GM23338 (cell line): ENCODE results near the gene ANKRD62. TPM values are rescaled to one million over a fixed set of nuclear protein-coding genes. Genes with fewer than 3 reads are reported as not detected.

Experiments
- ATAC-seq: fragments of 200-7000 bp; cut with Tn5 transposase; 3 replicates; pipeline ENCODE4 v1.9.1; 2020
- DNase-seq: peaks from one replicate; pipeline ENCODE4 v3.0.0-alpha.2; 2015; ENCODE audit warnings: low spot score
- H2AFZ ChIP-seq: fragments of 200-600 bp; sonication (generic); 2 replicates; pipeline ENCODE4 v1.8.0; 2016; ENCODE audit warnings: antibody characterized with exemption, mild to moderate bottlenecking, moderate library complexity
- H3F3A ChIP-seq: fragments of 200-600 bp; sonication (generic); replicated peaks from 2 replicates; pipeline ENCODE4 v1.8.0; 2017; ENCODE audit warnings: antibody characterized with exemption, mixed run types, low read depth
- H3K27ac ChIP-seq: fragments of 200-600 bp; sonication (generic); 2 replicates; pipeline ENCODE4 v1.6.1; 2016; ENCODE audit warnings: low read depth
- H3K27me3 ChIP-seq: fragments of 200-600 bp; sonication (generic); 2 replicates; pipeline ENCODE4 v1.8.0; 2016; ENCODE audit warnings: mild to moderate bottlenecking, mixed run types, moderate library complexity; ENCODE audit not compliant: insufficient read depth
- H3K36me3 ChIP-seq: fragments of 200-600 bp; sonication (generic); 2 replicates; pipeline ENCODE4 v1.8.0; 2016; ENCODE audit warnings: mild to moderate bottlenecking; ENCODE audit not compliant: insufficient read depth
- H3K4me1 ChIP-seq: fragments of 200-600 bp; sonication (generic); 2 replicates; pipeline ENCODE4 v1.8.0; 2016; ENCODE audit warnings: mild to moderate bottlenecking, moderate library complexity; ENCODE audit not compliant: insufficient read depth
- H3K4me2 ChIP-seq: fragments of 200-600 bp; sonication (generic); 2 replicates; pipeline ENCODE4 v1.7.1; 2017; ENCODE audit warnings: mixed run types
- H3K4me3 ChIP-seq: fragments of 200-600 bp; sonication (generic); 2 replicates; pipeline ENCODE4 v1.6.1; 2016; ENCODE audit warnings: mixed run types
- H3K79me2 ChIP-seq: fragments of 200-600 bp; sonication (generic); replicated peaks from 2 replicates; pipeline ENCODE4 v1.8.0; 2017; ENCODE audit warnings: mild to moderate bottlenecking; ENCODE audit not compliant: insufficient read depth
- H3K9me2 ChIP-seq: fragments of 200-600 bp; sonication (generic); 2 replicates; pipeline ENCODE4 v1.8.0; 2017; ENCODE audit not compliant: insufficient read depth
- H4K20me1 ChIP-seq: fragments of 200-600 bp; sonication (generic); replicated peaks from 2 replicates; pipeline ENCODE4 v1.8.0; 2017; ENCODE audit warnings: mild to moderate bottlenecking; ENCODE audit not compliant: insufficient read depth
- H3K27ac Mint-ChIP-seq: 2 replicates; pipeline ENCODE4 v1.8.0; 2020; ENCODE audit warnings: inconsistent platforms, mild to moderate bottlenecking, moderate library complexity, mixed read lengths
- H3K27me3 Mint-ChIP-seq: 3 replicates; pipeline ENCODE4 v1.8.0; 2022; ENCODE audit warnings: low read depth, mild to moderate bottlenecking, moderate library complexity, mixed read lengths, inconsistent platforms; ENCODE audit not compliant: insufficient read depth, poor library complexity
- H3K36me3 Mint-ChIP-seq: 3 replicates; pipeline ENCODE4 v1.8.0; 2021; ENCODE audit warnings: low read depth, mild to moderate bottlenecking, inconsistent platforms, moderate library complexity, mixed read lengths
- H3K4me1 Mint-ChIP-seq: 3 replicates; pipeline ENCODE4 v1.8.0; 2020; ENCODE audit warnings: mild to moderate bottlenecking, inconsistent platforms, mixed read lengths
- H3K4me3 Mint-ChIP-seq: 3 replicates; pipeline ENCODE4 v1.8.0; 2021; ENCODE audit warnings: moderate library complexity, mild to moderate bottlenecking, inconsistent platforms, mixed read lengths
- H3K9me3 Mint-ChIP-seq: 3 replicates; pipeline ENCODE4 v1.8.0; 2020; ENCODE audit warnings: moderate library complexity, mild to moderate bottlenecking, inconsistent platforms, mixed read lengths
- CREB1 ChIP-seq: fragments of 250-450 bp; sonication (Bioruptor Pico); IDR thresholded peaks from 2 replicates; pipeline ENCODE4 v1.5.0; 2020; ENCODE audit warnings: low read depth, mild to moderate bottlenecking, moderate library complexity
- CTCF ChIP-seq, 2 experiments: fragments of 200-600 bp in 1 of 2; sonication (generic) in 1 of 2; conservative IDR thresholded peaks; 2 replicates each; pipeline versions ENCODE4 v1.5.1 to v1.6.1; 2016 to 2017; ENCODE audit warnings: antibody characterized with exemption in 2 of 2, low read depth in 2 of 2, mild to moderate bottlenecking in 2 of 2, moderate library complexity in 1 of 2
- ETS1 ChIP-seq: IDR thresholded peaks from 2 replicates; pipeline ENCODE4 v1.6.1; 2016; ENCODE audit warnings: antibody characterized with exemption
- EZH2 ChIP-seq: fragments of 200-600 bp; sonication (generic); IDR thresholded peaks from one replicate; pipeline ENCODE4 v1.8.0; 2017; ENCODE audit warnings: antibody characterized with exemption, mild to moderate bottlenecking, low read depth; ENCODE audit not compliant: unreplicated experiment
- EZH2phosphoT487 ChIP-seq: fragments of 200-600 bp; sonication (generic); IDR thresholded peaks from one replicate; pipeline ENCODE4 v1.8.1; 2018; ENCODE audit warnings: antibody characterized with exemption; ENCODE audit not compliant: unreplicated experiment
- JUNB ChIP-seq: IDR thresholded peaks from one replicate; pipeline ENCODE4 v1.6.1; 2016; ENCODE audit warnings: antibody characterized with exemption; ENCODE audit not compliant: unreplicated experiment
- NANOG ChIP-seq: IDR thresholded peaks from 2 replicates; pipeline ENCODE4 v1.6.1; 2016; ENCODE audit warnings: antibody characterized with exemption, borderline replicate concordance
- POLR2AphosphoS5 ChIP-seq: IDR thresholded peaks from 2 replicates; pipeline ENCODE4 v1.6.1; 2016; ENCODE audit warnings: antibody characterized with exemption, low read depth
- REST ChIP-seq: IDR thresholded peaks from one replicate; pipeline ENCODE4 v1.6.1; 2018; ENCODE audit warnings: antibody characterized with exemption; ENCODE audit not compliant: unreplicated experiment
- STAT1 ChIP-seq: IDR thresholded peaks from one replicate; pipeline ENCODE4 v1.6.1; 2016; ENCODE audit warnings: antibody characterized with exemption; ENCODE audit not compliant: unreplicated experiment
- ZNF114 ChIP-seq: fragments of 250-450 bp; sonication (Bioruptor Pico); IDR thresholded peaks from 2 replicates; pipeline ENCODE4 v1.5.0; 2020; ENCODE audit warnings: mild to moderate bottlenecking, moderate library complexity
- ZNF331 ChIP-seq: fragments of 250-450 bp; sonication (Bioruptor Pico); IDR thresholded peaks from 2 replicates; pipeline ENCODE4 v1.5.0; 2020; ENCODE audit warnings: low read depth, mild to moderate bottlenecking, moderate library complexity
- ZNF462 ChIP-seq: fragments of 250-450 bp; sonication (Bioruptor Pico); IDR thresholded peaks from 2 replicates; pipeline ENCODE4 v1.5.0; 2020; ENCODE audit warnings: mild to moderate bottlenecking, moderate library complexity
- polyA plus RNA-seq: library from polyadenylated mRNA; unstranded; fragments of >200 nt; fragmentation: Nextera tagmentation; extraction: Ambion mirVana; gene quantifications from 2 replicates; pipeline ENCODE4 v1.2.1, GENCODE V29; 2016
- total RNA-seq: library from RNA; depleted of rRNA; stranded (reverse); fragments of >200 nt; shearing (Covaris generic); gene quantifications from 2 replicates; pipeline ENCODE4 v1.2.3, GENCODE V29; 2014

The ANKRD62 gene
- total and polyA plus RNA-seq, 2 experiments from 2014 or later: not detected

GRCh38 chr18:12159446-12159845 is 65.8 kb downstream of the ANKRD62 start:
- DNase-seq: no peak
- H3K27me3 ChIP-seq: no peaks in the 10 kb centered on the region
- H3K79me2 ChIP-seq: no peaks in the 10 kb centered on the region
- no peaks in the 10 kb centered on the region for H3K36me3 Mint-ChIP-seq
- no peaks in the 10 kb centered on the region for H3F3A ChIP-seq
- no peak overlapping the region for H3K4me3 Mint-ChIP-seq
- H3K36me3 ChIP-seq: no peaks in the 10 kb centered on the region
- no peak for TF ChIP-seq POLR2AphosphoS5
- no peak for TF ChIP-seq ZNF331 (CRISPR knock-in tag)
- no peak for TF ChIP-seq ZNF114 (CRISPR knock-in tag)
- TF ChIP-seq CREB1: no peak
- no peak for TF ChIP-seq REST
- TF ChIP-seq ZNF462 (CRISPR knock-in tag): no peak
- TF ChIP-seq STAT1: no peak
- TF ChIP-seq NANOG: no peak
- no peak for TF ChIP-seq EZH2phosphoT487
- no peak for TF ChIP-seq ETS1
- TF ChIP-seq JUNB: no peak
- no peak for TF ChIP-seq EZH2
- TF ChIP-seq CTCF (conservative IDR thresholded peaks at IDR 0.05; ENCODE audit: low read depth in 2 of 2): no peak
- H3K27ac ChIP-seq: no peak overlapping the region
- H4K20me1 ChIP-seq: no peaks in the 10 kb centered on the region
- no peak overlapping the region for H3K4me2 ChIP-seq
- no peak overlapping the region for H3K27ac Mint-ChIP-seq
- 0 out of 2 replicates have a peak, but pooled peaks cover 4% of the 10 kb centered on the region for H3K4me1 ChIP-seq
- H3K4me1 Mint-ChIP-seq: peaks cover 5% of the 10 kb centered on the region; the same call in 2 of the 3 replicates
- no peak overlapping the region for H3K4me3 ChIP-seq
- no peak for ATAC-seq
- H3K27me3 Mint-ChIP-seq: peaks cover 2% of the 10 kb centered on the region
- peaks cover 8% of the 10 kb centered on the region; the same call in 1 of the 2 replicates for H3K9me2 ChIP-seq
- H3K9me3 Mint-ChIP-seq: no peaks in the 10 kb centered on the region
- no peak overlapping the region for H2AFZ ChIP-seq
